GM12878 (cell line): ENCODE measurements around the gene STEAP4. TPM values are rescaled to one million over a fixed set of nuclear protein-coding genes. Genes with fewer than 3 reads are reported as not detected.

Experiments used
- ATAC-seq: fragments of 200-7000 bp; cut with Tn5 transposase; 3 replicates; pipeline ENCODE4 v1.9.1; 2020; ENCODE audit warnings: mild to moderate bottlenecking, moderate library complexity
- BruUV-seq: library from RNA; stranded (reverse); fragments of 400-500 nt; replicated peaks from 2 replicates; lab custom pipeline; 2021; lab: Mats Ljungman, UMichigan
- CTCF ChIA-PET: fragments of 300-600 bp; sonication (Branson Sonifier 250); formaldehyde crosslinking; extraction: SDS; loops from one replicate; lab custom pipeline; 2021; ENCODE audit warnings: inconsistent platforms; lab: Yijun Ruan, JAX
- POLR2A ChIA-PET: fragments of 350-600 bp; formaldehyde crosslinking; extraction: SDS; loops from one replicate; lab custom pipeline; 2021; ENCODE audit warnings: inconsistent platforms; lab: Charles Lee
- RAD21 ChIA-PET: fragments of 300-600 bp; sonication (Branson Sonifier 250); formaldehyde crosslinking; loops from one replicate; lab custom pipeline; 2023; ENCODE audit warnings: antibody characterized with exemption; ENCODE audit not compliant: unreplicated experiment; lab: Charles Lee
- SMC1A ChIA-PET: fragments of 300-600 bp; sonication (Branson Sonifier 250); formaldehyde crosslinking; loops from one replicate; lab custom pipeline; 2023; ENCODE audit not compliant: unreplicated experiment, uncharacterized antibody; lab: Charles Lee
- DNase-seq: peaks from one replicate; pipeline ENCODE4 v3.0.0-alpha.2; 2011; ENCODE audit warnings: low read depth, low spot score
- FAIRE-seq: peaks from 3 replicates; lab custom pipeline; 2011; peaks lifted over from hg19 to GRCh38; lab: Jason Lieb, UNC
- H2AFZ ChIP-seq: 2 replicates; pipeline ENCODE4 v1.6.0; 2011; ENCODE audit warnings: low read depth, low read length, control low read depth; ENCODE audit not compliant: control insufficient read depth
- H3K27ac ChIP-seq: 2 replicates; pipeline ENCODE4 v1.5.1; 2011; ENCODE audit warnings: control low read depth; ENCODE audit not compliant: control insufficient read depth, insufficient read depth
- H3K27me3 ChIP-seq, 2 experiments: replicated peaks in 1 of 2; 2 replicates each; pipeline versions ENCODE4 v1.6.0 to v1.6.1; 2011; ENCODE audit warnings: low read length in 1 of 2; ENCODE audit not compliant: control insufficient read depth in 2 of 2, insufficient read depth in 2 of 2
- H3K36me3 ChIP-seq, 2 experiments: 2 replicates each; pipeline ENCODE4 v1.5.1; 2011; ENCODE audit warnings: low read length in 1 of 2; ENCODE audit not compliant: control insufficient read depth in 2 of 2, insufficient read depth in 2 of 2
- H3K4me1 ChIP-seq: 2 replicates; pipeline ENCODE4 v1.6.1; 2011; ENCODE audit warnings: mild to moderate bottlenecking, low read length, moderate library complexity, mixed read lengths; ENCODE audit not compliant: control insufficient read depth, insufficient read depth
- H3K4me2 ChIP-seq: 2 replicates; pipeline ENCODE4 v1.6.0; 2011; ENCODE audit warnings: control low read depth; ENCODE audit not compliant: control insufficient read depth, insufficient read depth
- H3K4me3 ChIP-seq: fragments of 200-600 bp; sonication (generic); 2 replicates; pipeline ENCODE4 v1.5.1; 2016
- H3K79me2 ChIP-seq: 2 replicates; pipeline ENCODE4 v1.6.0; 2011; ENCODE audit warnings: low read length; ENCODE audit not compliant: control insufficient read depth, insufficient read depth
- H3K9ac ChIP-seq: 2 replicates; pipeline ENCODE4 v1.8.0; 2011; ENCODE audit warnings: low read length, control low read depth, mixed read lengths; ENCODE audit not compliant: control insufficient read depth, insufficient read depth
- H3K9me3 ChIP-seq: replicated peaks from 3 replicates; pipeline ENCODE4 v1.5.1; 2011; ENCODE audit warnings: mild to moderate bottlenecking, low read length; ENCODE audit not compliant: control insufficient read depth, insufficient read depth
- H4K20me1 ChIP-seq: 2 replicates; pipeline ENCODE4 v1.6.0; 2011; ENCODE audit not compliant: control insufficient read depth, insufficient read depth
- CBFB ChIP-seq: IDR thresholded peaks from 2 replicates; pipeline ENCODE4 v1.6.1; 2016; ENCODE audit warnings: antibody characterized with exemption, low read depth
- ELK1 ChIP-seq: IDR thresholded peaks from 2 replicates; pipeline ENCODE4 v1.6.1; 2012; ENCODE audit warnings: low read depth, low read length, improper control_type of control experiment
- ESRRA ChIP-seq: IDR thresholded peaks from 2 replicates; pipeline ENCODE4 v1.6.1; 2012; ENCODE audit warnings: mild to moderate bottlenecking, low read length, improper control_type of control experiment
- FOXK2 ChIP-seq: fragments of 450-650 bp; IDR thresholded peaks from 2 replicates; pipeline ENCODE4 v1.6.1; 2017; ENCODE audit warnings: mild to moderate bottlenecking, moderate library complexity
- LARP7 ChIP-seq: fragments of 450-650 bp; IDR thresholded peaks from 2 replicates; pipeline ENCODE4 v1.6.1; 2017; ENCODE audit warnings: mild to moderate bottlenecking
- MTA2 ChIP-seq: fragments of 450-650 bp; IDR thresholded peaks from 2 replicates; pipeline ENCODE4 v1.6.1; 2016; ENCODE audit warnings: low read depth, mild to moderate bottlenecking, moderate library complexity
- MYC ChIP-seq: IDR thresholded peaks from 2 replicates; pipeline ENCODE4 v1.6.1; 2011; ENCODE audit warnings: mild to moderate bottlenecking, low read length, moderate library complexity, inconsistent platforms; ENCODE audit not compliant: insufficient read depth, insufficient replicate concordance, insufficient read length, severe bottlenecking
- POLR2AphosphoS2 ChIP-seq: IDR thresholded peaks from 2 replicates; pipeline ENCODE4 v1.6.1; 2011; ENCODE audit warnings: low read depth, mild to moderate bottlenecking, low read length, improper control_type of control experiment, moderate library complexity
- SPI1 ChIP-seq: IDR thresholded peaks from 2 replicates; pipeline ENCODE4 v1.6.1; 2011; ENCODE audit warnings: low read depth, mild to moderate bottlenecking, low read length, moderate library complexity, borderline replicate concordance; ENCODE audit not compliant: insufficient read depth
- SREBF2 ChIP-seq: IDR thresholded peaks from 2 replicates; pipeline ENCODE4 v1.6.1; 2012; ENCODE audit warnings: mild to moderate bottlenecking, low read length
- SUPT20H ChIP-seq: IDR thresholded peaks from 2 replicates; pipeline ENCODE4 v1.6.1; 2011; ENCODE audit warnings: low read depth, mild to moderate bottlenecking, low read length, moderate library complexity, borderline replicate concordance; ENCODE audit not compliant: control insufficient read depth
- ZNF217 ChIP-seq: fragments of 450-650 bp; IDR thresholded peaks from 2 replicates; pipeline ENCODE4 v1.6.1; 2017; ENCODE audit warnings: antibody characterized with exemption, mild to moderate bottlenecking
- ZNF384 ChIP-seq: IDR thresholded peaks from 2 replicates; pipeline ENCODE4 v1.6.1; 2012; ENCODE audit warnings: low read depth, mild to moderate bottlenecking, low read length, improper control_type of control experiment, borderline replicate concordance
- ZZZ3 ChIP-seq: IDR thresholded peaks from 2 replicates; pipeline ENCODE4 v1.6.1; 2011; ENCODE audit warnings: low read depth; ENCODE audit not compliant: control insufficient read depth, insufficient read length
- WGBS: methylation state at CpG from one replicate; pipeline ENCODE4 v1.1.6; 2016; ENCODE audit warnings: low lambda C conversion rate; ENCODE audit not compliant: insufficient replicate concordance, insufficient coverage; ENCODE audit errors: missing lambda C conversion rate; 5-methylcytosine and 5-hydroxymethylcytosine counted together
- in situ Hi-C: fragments of 300-500 bp; cut with MboI; formaldehyde crosslinking; loops from 9 replicates; pipeline ENCODE4 v1.14.3; 2018; ENCODE audit warnings: mixed read lengths
- intact Hi-C: fragments of 100-400 bp; cut with micrococcal nuclease; formaldehyde crosslinking; loops from one replicate; pipeline ENCODE4 v1.14.2; 2022; ENCODE audit not compliant: unreplicated experiment
- polyA plus RNA-seq, 11 experiments: library from polyadenylated mRNA; depleted of rRNA in 4 of 11; unstranded in 6 of 11; stranded (reverse) in 5 of 11; fragments of >200 nt; fragmentation: Nextera tagmentation in 4 of 11; fragmentation: Illumina TruSeq in 1 of 11; extraction: Ambion mirVana in 4 of 11; extraction: Trizol in 1 of 11; gene quantifications; 1 replicate in 1 of 11; 2 replicates in 10 of 11; pipeline versions ENCODE4 v1.2.1 to v1.2.3, GENCODE V29; 2011 to 2016; ENCODE audit warnings: inconsistent platforms in 2 of 11, missing spikeins in 2 of 11, low read depth in 1 of 11
- total RNA-seq, 4 experiments: library from RNA; depleted of rRNA in 3 of 4; stranded (reverse); fragments of >200 nt in 3 of 4; fragmentation: Illumina TruSeq in 1 of 4; extraction: Trizol in 1 of 4; gene quantifications; 2 replicates each; pipeline versions ENCODE4 v1.2.1 to v1.2.3, GENCODE V29; 2013 to 2021

The STEAP4 gene
- total and polyA plus RNA-seq, 10 of the 15 experiments (the other 5 are each of a cell fraction or from before 2014, with no cell fraction given), result 0.13 TPM; not detected in 9

DNA sequence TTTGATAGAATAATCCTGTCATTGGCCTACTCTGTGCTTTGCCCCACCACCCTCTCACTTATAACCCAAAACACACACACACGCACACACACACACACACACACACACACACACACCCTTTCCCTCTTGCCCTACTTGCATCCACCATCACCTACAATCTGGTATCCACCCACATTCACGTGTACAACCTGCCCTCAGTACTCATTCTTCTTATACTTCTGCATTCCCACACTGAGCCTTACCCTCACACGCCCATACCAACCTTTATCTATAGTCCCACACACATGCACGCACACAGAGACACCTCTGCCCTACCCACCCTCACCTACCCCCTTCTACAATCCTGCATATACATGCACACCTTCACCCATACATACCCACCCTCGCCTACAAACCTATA lies 76.0 kb downstream of the STEAP4 start:
- H3K9me3 ChIP-seq, result no peaks in the 10 kb centered on the region; the same call in 2 of the 3 replicates
- H3K4me2 ChIP-seq, result no peak overlapping the region
- SMC1A ChIA-PET, result interaction anchor here (1.4 kb wide), 1 partner anchor 10 kb away, joined by 5 read pairs; no protein-coding TSS in a partner anchor
- DNase-seq, result no peak
- 25% methylated on average over 5 of the region's 5 CpGs for WGBS
- no peak for TF ChIP-seq ELK1
- FAIRE-seq, result no peak
- no peak overlapping the region for H2AFZ ChIP-seq
- H3K79me2 ChIP-seq, result no peaks in the 10 kb centered on the region
- no peak for ATAC-seq
- H3K27ac ChIP-seq, result no peak overlapping the region
- H4K20me1 ChIP-seq, result no peaks in the 10 kb centered on the region
- CTCF ChIA-PET, result no interaction called here
- H3K9ac ChIP-seq, result no peak overlapping the region
- RAD21 ChIA-PET, result no interaction called here
- no peaks in the 10 kb centered on the region for H3K36me3 ChIP-seq
- intact Hi-C loops, result no loop called here
- no TSS peak for BruUV-seq
- H3K27me3 ChIP-seq, result no peaks in the 10 kb centered on the region
- no peak overlapping the region for H3K4me3 ChIP-seq
- POLR2A ChIA-PET, result no interaction called here
- no peaks in the 10 kb centered on the region for H3K4me1 ChIP-seq
- in situ Hi-C loops, result loop anchor here (25.0 kb wide), 1 partner anchor 607 kb away; no protein-coding TSS in a partner anchor

- FAIRE-seq (no peak), DNase-seq (no peak), ATAC-seq (no peak)
- BruUV-seq, result no TSS peak
- H3K9ac ChIP-seq, result no peak overlapping the region
- RAD21 ChIA-PET, result interaction anchor here (1.0 kb wide), 1 partner anchor 14 kb away, joined by 3 read pairs; no protein-coding TSS in a partner anchor
- no peak overlapping the region for H3K27ac ChIP-seq
- no peaks in the 10 kb centered on the region for H3K36me3 ChIP-seq
- no peak overlapping the region for H3K4me2 ChIP-seq
- CTCF ChIA-PET, result no interaction called here
- 93% methylated on average over 4 of the region's 4 CpGs for WGBS
- POLR2A ChIA-PET, result no interaction called here
- intact Hi-C loops (no loop called here), in situ Hi-C loops (loop anchor here (25.0 kb wide), 1 partner anchor 608 kb away; no protein-coding TSS in a partner anchor)
- H3K27me3 ChIP-seq, result no peaks in the 10 kb centered on the region
- no peaks in the 10 kb centered on the region for H4K20me1 ChIP-seq
- no peak overlapping the region for H2AFZ ChIP-seq
- SMC1A ChIA-PET, result interaction anchor here (1.4 kb wide), 1 partner anchor 9 kb away, joined by 5 read pairs; no protein-coding TSS in a partner anchor
- H3K4me3 ChIP-seq, result no peak overlapping the region
- no peaks in the 10 kb centered on the region; the same call in 2 of the 3 replicates for H3K9me3 ChIP-seq
- H3K79me2 ChIP-seq, result no peaks in the 10 kb centered on the region
- no peaks in the 10 kb centered on the region for H3K4me1 ChIP-seq
- TF ChIP-seq ZZZ3 (no peak), SUPT20H (no peak), CBFB (no peak), SPI1 (no peak), ZNF384 (no peak), ZNF217 (no peak), SREBF2 (no peak), LARP7 (no peak), FOXK2 (no peak), POLR2AphosphoS2 (no peak), MTA2 (no peak), ESRRA (no peak), MYC (no peak)
Observed at GRCh38 chr7:88229302-88229995, 77.2 kb downstream of the STEAP4 start.
